ENCODE data around the gene NR2C1.

NR2C1 gene

DNA sequence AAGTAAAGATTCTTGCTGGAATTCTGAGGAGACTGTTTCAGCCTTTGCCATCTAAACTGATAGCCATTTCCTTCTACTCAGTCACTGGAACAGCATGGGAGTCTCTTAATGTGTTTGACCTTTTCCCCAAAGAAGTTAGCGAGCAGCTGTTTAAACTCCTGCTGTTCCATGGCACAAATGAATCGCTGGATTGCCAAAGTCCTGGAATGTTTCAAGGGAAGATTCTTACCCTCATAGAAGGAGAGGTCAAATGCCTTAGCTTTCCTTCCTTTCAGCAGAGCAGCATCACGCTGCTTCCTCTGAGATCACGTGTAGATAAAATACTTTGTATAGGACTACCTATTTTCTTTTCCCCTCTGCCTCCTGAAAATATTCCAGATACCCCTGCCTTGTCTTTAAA is 10.5 kb upstream of the NR2C1 start:
- DNase-seq (ENCODE audit: low read depth) = peak; percentile 69

DNA sequence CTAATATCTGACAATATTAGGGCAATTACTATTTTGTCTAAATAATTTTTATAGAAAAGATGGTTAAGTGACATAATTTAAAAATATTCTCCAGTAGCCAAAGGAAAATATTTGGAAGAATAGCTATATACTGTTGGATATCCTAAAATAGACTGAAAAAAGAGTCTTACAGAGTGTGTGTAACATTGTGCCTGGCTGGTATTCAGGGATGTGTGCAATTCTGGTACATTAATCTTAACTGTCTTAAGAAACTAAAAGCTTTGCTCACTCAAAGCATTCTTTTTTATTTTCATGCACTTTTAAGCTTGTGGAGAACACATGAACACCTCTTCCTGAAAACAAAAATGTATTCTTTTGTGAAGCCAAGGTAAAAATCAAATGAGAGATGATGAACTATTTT is 10.1 kb upstream of the NR2C1 start:
- DNase-seq (ENCODE audit: low read depth) = no peak

DNA sequence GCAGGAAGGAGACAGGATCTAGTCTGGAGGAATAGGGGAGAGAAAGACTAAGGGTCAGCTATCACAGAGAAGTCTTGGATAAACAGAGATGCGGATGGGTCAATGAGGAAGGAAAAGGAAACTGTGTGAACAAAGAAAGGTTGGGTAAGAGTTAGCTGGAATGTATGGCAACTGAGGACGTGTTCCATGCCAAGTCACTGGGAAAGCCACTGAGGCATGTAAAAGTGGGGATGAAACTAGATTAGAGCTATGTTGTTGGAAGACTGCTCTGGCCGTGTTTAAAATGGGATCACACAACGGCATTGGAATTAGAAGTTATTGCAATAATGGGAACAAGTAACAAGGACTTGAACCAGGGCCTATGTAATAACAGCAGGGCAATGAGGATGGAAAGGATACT is 3.9 kb upstream of the NR2C1 start:
- DNase-seq (ENCODE audit: low read depth) = peak; percentile 76

GRCh38 chr12:95074766-95075165 is 1.3 kb upstream of the NR2C1 start:
- DNase-seq (ENCODE audit: low read depth) = no peak

- no peak for DNase-seq (ENCODE audit: low read depth)
Measured at GRCh38 chr12:95073698-95074520, 491 bp upstream of the NR2C1 start.

DNA sequence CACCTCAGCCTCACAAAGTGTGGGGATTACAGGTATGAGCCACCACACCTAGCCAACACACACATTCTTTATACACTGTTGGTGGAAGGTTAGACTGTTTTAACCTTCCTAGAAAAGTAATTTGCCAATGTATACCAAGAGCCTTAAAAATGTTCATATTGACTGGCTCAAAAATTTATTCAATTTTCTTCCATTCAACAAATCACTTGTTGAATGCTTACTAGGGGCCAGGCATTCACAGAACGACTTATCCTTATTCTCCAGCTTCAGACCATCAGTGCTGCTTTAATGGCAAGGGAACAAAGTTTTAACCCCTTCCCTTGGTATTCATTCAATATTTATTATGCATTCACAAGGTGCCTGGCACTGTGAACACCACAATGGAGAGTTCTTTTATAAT is 3.0 kb downstream of the NR2C1 start:
- no peak for DNase-seq (ENCODE audit: low read depth)

- no peak for DNase-seq (ENCODE audit: low read depth)
Measured at GRCh38 chr12:95066091-95066855, 7.1 kb downstream of the NR2C1 start.

- no peak for DNase-seq (ENCODE audit: low read depth)
Measured at GRCh38 chr12:95060951-95061350, 12.5 kb downstream of the NR2C1 start.

- DNase-seq (ENCODE audit: low read depth) = no peak
Measured at GRCh38 chr12:95059984-95060383, 13.4 kb downstream of the NR2C1 start.

- DNase-seq (ENCODE audit: low read depth) = no peak
Measured at GRCh38 chr12:95057424-95057823, 16.0 kb downstream of the NR2C1 start.

DNA sequence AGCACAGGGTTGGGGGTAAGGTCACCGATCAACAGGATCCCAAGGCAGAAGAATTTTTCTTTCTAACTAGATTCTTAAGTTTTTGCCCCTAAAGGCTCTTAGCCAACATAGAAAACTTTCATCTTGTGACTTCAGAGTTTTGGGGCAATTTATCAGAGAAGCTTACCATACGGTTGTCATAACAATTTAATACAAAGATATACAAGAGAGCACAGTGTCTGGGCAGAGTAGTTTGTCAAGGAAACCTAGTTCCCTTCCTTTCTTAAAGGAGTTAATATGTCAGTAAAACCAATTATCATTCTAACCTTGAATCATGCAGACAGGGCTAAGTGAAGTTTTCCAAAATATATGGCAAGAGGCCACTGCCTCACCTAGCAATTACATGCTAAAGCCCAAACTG is 18.4 kb downstream of the NR2C1 start:
- DNase-seq (ENCODE audit: low read depth) = no peak

GRCh38 chr12:95054206-95054605 is 19.2 kb downstream of the NR2C1 start:
- no peak for DNase-seq (ENCODE audit: low read depth)

- no peak for DNase-seq (ENCODE audit: low read depth)
Measured at GRCh38 chr12:95051241-95051640, 22.2 kb downstream of the NR2C1 start.

GRCh38 chr12:95037906-95038305 is 35.5 kb downstream of the NR2C1 start:
- no peak for DNase-seq (ENCODE audit: low read depth)

GRCh38 chr12:95034750-95035149 is 38.7 kb downstream of the NR2C1 start:
- no peak for DNase-seq (ENCODE audit: low read depth)

- no peak for DNase-seq (ENCODE audit: low read depth)
Measured at GRCh38 chr12:95022477-95022876, 50.9 kb downstream of the NR2C1 start.

DNA sequence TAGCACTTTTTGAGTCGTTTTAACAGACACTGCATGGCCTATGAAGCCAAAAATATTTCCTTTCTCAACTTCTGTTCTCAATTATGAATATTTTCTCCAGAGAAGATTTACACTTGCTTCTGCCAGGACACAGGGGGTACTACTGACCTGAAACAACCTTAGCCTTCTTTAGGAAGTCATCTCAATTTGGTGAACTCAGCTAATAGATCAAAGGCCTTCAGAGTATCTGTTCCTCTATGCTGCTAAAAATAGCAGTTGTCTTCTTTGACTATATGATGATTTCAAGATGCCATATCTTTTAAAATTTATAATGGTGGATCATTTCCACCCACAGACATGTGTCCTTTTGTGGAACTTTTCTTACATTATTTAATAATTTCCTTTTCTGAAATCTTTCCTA is 55.9 kb downstream of the NR2C1 start:
- DNase-seq (ENCODE audit: low read depth) = peak; percentile 11

DNA sequence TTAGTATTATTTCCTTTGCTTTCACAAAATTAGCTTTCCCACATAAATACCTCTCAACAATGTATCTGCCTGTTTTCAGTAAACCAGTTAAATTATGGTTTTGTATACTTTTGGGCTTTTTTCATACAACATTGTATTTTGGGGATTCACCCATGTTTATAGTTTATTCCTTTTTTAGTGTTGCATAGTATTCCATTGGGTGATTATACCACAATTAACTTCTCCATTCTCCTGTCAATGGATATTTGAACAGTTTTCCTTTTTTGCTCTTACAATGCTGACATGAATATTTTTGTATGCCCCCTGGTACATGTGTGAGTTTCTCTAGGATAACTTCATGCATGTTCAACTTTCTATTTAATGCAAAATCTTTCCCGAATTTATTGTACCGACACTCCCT is 57.3 kb downstream of the NR2C1 start:
- DNase-seq (ENCODE audit: low read depth) = no peak

GRCh38 chr12:95014554-95014953 is 58.9 kb downstream of the NR2C1 start:
- no peak for DNase-seq (ENCODE audit: low read depth)

GRCh38 chr12:95006206-95006605 is 67.2 kb downstream of the NR2C1 start:
- no peak for DNase-seq (ENCODE audit: low read depth)

DNA sequence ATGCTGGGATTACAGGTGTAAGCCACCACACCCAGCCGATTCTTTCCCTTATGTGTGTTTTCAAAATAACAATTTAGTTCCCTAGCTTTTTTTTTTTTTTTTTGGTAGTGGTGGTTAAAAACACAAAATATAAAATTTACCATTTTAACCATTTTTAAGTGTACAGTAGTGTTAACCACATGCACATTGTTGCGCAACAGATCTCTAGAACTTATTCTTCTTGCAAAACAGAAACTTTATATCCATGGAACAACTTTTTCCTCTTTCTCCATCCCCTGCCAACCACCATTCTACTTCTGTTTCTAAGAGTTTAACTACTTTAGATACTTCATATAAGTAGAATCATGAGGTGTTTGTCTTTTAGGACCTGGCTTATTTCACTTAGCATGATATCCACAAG is 68.8 kb downstream of the NR2C1 start:
- peak; percentile 78 for DNase-seq (ENCODE audit: low read depth)

- no peak for DNase-seq (ENCODE audit: low read depth)
Measured at GRCh38 chr12:95003921-95004272, 69.5 kb downstream of the NR2C1 start.

DNA sequence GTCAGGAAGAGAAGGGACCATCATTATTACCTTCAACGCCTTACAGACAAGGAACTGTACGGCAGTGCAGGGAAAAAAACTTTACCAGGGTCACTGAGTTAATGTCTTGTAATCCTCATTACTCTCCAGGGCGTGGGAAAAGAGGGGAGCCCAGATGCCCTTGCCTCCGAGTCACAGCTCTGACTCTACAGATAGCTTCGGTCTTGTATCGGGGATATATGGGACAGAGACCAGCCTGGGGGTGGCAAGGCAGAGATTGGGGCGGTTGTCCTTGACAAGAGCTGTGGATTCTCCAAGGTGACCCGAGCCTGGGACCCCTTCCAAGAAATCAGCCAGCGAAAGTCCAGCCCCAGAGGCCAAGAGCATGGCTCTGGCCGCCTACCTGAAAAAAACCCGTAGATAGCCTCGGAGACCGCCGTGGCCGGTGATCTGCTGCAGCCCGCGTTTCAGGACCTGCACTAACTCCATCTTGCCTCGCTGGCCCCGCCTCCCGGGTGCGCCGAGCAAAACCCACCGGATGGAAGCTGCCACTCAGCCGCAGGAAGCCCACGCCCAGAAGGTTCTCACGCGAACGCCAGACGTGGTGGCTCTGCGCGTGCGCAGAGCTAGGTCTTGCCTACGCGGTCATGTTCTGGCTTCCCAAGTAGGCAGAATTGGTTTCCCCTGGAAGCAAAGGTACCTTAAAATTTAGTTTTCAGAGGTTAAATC is 70.1 kb downstream of the NR2C1 start, which contains the start of gene NDUFA12:
TSS of gene NDUFA12 (minus strand) at position 485 of the 708 bp plus-strand sequence. CDS start at position 468, 17 bp downstream.
- peak; percentile 95 for DNase-seq (ENCODE audit: low read depth)

Measured in fibroblast of gingiva (primary cell).